T47D (cell line): Measurements from ENCODE around the gene PMVK.

Source experiments
- DNase-seq, 2 experiments: peaks; one replicate each; pipeline versions ENCODE4 v3.0.0 to v3.0.0-alpha.2; 2011 to 2012; ENCODE audit warnings: low read depth in 1 of 2, low spot score in 1 of 2
- JUND ChIP-seq: IDR thresholded peaks from 2 replicates; pipeline ENCODE4 v1.6.1; 2012; ENCODE audit warnings: low read depth
- in situ Hi-C: cut with HindIII; loops from 2 replicates; pipeline ENCODE4 v1.10.0; 2016; ENCODE audit warnings: low sequenced_read_pairs, low pct_unique_long_range_greater_than_20kb

The PMVK gene

DNA sequence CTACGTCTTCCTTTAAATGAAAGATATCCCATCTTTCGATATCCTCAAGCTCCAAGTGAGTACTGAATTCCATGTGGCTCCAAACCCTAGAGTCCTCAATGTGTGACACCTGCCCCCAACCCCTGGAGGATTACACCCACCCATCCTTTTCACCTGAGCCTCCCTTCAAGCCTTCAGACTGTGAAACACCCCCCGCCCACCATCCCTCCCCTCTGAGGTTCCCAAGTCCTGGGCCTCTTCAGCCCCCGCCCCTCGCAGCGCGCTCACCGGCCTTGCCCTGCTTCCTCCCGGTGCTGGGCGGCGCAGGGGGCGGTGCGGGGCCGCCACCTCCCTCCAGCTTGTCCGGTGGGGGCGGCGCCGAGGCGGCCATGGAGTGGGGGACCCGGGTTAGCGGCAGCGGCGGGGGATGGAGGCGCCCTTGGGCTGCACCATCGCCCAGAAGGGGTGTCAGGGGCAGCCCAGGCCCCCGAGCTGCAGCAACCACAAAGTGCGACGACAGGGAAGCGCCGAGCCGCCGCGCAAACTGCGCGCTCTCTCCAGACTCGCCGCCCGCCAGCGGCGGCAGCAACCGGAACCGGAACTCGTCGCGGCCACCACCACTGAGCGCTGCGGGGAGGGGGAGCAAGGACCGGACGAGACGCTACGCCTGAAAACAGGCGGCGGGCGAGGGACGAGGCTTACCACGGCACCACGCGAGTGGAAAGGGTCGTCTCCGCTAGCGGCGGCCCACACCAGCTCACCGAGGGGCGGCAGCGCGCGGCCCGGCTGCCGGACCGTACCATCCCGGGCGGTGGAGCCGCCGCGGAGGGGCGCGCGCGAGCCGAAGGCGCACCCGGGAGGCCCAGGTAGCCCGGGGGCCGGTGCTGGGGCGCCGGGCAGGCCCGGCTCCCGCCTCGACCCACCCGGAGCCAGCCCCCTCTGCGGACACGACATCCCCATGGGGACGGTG is 25.0 kb upstream of the PMVK start, which contains the start of gene PYGO2:
TSS of gene PYGO2 (minus strand) at position 576 of the 949 bp plus-strand sequence. CDS start at position 370, 206 bp downstream.
- in situ Hi-C loops, result no loop called here
- peak; percentile 84 to 87 for DNase-seq
- 0 out of 2 replicates have a peak, but pooled peaks have one; percentile 29 for TF ChIP-seq JUND

DNA sequence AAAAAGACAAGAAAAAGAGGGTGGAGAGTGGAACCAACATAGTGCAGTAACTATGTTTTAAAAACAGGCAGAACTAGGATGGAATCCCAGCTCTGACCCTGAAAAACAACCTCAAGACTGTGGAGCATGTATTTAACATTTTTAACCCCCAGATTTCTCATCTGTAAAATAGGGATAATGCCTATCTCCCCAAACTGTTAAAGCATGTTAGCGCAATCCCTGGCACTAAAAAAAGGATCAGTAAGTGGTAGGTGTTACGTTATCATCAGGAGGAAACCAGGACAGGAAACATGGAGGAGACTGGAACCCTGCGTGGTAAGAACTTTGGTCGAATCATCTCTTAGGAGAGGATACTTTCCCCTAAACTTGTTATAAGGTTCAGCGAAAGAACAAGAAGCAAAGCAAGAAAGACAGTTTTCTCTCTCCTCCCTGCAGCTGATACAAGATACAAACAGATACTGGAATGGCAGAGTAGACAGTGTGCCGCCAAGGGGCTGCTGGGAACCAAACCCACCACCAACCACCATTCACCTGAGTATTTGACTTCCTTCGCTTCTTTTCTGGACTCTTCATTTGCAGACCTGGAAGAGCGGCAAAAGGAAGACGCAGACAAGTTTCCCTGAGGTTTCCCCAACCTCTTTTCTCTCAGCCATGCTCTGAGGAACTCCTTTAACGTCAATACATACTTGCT is 24.1 kb upstream of the PMVK start:
- in situ Hi-C loops, result no loop called here
- TF ChIP-seq JUND, result no peak
- DNase-seq, result no peak

DNA sequence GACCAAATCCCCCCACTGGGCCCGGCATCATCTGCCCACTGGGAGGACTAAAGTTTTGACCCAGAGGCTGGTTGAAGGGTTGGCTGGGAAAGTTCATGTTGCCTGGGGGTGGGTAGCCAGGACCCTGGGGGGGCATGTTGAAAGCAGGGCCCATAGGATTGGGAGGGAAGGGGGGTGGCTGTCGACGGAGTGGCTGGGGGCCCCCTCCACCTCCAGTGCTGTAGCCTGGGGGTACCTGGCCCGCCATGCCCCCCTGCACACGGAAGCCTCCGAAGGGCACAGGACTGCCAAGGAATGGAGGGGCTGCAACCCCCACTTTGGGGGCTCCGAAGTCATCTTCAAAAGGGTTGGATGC is 22.9 kb upstream of the PMVK start:
- no peak for TF ChIP-seq JUND
- DNase-seq, result no peak
- in situ Hi-C loops, result no loop called here

DNA sequence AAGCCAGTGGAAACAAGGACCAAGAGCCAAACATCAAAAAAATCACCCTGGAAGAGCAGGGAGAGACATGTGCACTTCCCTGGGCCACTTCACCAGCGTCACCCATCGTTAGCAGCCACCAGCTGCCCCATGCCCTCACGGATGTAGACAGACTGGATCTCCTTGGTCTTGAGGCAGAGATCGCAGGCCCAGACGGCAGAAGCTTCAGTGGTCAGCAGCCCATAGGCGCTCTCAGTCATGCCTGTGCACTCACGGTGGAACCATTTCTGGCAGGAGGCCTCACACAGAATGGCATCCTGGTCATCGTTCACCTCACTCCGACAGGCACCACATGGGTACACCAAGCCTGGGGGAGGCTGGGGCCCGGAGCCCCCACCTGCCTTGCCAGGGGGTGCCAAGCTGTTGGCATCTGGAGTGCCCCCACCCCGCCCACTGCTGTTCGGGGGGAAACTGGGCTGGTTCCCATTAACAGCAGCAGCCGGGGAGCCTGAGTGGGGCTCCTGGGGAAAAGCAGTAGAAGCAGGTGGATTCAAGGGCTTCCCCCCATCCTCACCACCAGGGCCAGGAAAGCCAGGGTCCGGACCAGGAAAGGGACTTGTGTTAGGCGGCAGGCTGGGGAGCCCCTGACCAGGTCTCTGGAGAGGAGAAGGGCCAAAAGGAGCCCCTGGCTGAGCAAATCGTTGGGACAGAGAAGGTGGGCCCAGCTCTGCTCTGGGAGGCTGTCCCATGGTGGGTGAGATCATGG is 22.3 kb upstream of the PMVK start:
- no peak for DNase-seq
- in situ Hi-C loops, result no loop called here
- no peak for TF ChIP-seq JUND

DNA sequence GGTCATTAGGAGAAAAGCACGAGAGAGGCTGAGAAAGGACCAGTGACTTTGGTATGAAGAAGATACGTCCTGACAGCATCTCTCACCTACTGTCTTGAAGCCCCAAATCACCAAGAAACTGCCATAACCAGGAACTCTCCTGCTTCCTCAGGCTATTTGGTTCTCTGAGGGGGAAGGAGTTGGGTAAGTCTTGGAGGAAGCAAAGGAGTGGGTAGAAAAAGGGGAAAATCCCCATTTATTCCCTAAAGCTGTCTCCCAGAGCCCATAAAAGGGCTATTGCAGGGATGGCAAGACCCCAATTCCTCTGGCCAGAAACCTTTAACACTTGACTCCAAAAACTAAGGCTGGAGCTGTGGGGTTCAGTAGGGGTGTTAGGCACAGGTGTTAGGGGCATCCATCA is 21.5 kb upstream of the PMVK start:
- no peak for TF ChIP-seq JUND
- in situ Hi-C loops, result no loop called here
- no peak for DNase-seq

DNA sequence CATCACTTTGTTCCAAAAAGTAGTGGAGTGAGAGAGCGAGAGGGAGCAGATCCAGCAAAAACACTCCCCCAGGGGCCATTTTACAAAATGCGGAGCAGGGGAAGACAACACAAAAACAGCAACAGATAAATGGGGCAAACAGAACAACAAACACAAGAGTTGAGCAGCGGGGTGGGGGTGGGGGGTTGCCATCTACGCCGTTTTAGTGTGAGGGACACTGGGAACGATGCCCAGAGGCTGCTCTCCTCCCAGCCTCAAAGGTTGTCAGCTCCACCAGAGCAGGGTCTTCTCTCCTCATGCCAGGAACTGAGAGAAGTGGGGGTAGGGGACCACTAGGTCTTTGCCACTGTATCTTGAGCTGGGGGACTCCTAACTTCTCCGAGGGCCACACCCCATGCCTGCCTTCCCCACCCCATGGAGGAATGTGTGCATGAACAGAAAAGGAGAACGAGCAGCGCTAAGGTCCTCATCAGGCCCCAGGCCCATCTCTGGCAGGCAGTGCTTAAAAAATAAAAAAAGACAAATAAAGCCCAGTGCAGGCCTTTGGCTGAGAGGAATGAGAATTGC is 20.7 kb upstream of the PMVK start:
- TF ChIP-seq JUND, result no peak
- in situ Hi-C loops, result no loop called here
- DNase-seq, result no peak

DNA sequence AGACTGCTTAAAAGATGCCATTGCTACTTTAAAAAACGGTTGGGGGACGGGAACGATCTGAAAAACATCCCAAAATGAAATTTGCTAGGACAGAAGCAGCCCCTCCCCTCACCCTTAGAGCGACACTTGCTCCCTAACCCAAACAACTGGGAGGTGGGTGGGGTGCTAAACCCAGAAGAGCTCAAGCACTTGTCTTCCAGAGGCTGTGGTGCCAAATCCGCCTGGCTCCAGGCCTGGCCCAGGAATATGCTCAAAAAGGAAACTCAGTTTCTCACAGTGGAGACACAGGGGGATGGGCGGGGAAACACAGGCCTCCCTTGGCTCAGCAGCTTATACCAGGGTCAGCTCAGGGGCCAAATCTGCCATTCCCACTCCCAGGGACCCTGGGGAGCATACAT is 20.0 kb upstream of the PMVK start:
- TF ChIP-seq JUND, result no peak
- no peak for DNase-seq
- in situ Hi-C loops, result no loop called here

DNA sequence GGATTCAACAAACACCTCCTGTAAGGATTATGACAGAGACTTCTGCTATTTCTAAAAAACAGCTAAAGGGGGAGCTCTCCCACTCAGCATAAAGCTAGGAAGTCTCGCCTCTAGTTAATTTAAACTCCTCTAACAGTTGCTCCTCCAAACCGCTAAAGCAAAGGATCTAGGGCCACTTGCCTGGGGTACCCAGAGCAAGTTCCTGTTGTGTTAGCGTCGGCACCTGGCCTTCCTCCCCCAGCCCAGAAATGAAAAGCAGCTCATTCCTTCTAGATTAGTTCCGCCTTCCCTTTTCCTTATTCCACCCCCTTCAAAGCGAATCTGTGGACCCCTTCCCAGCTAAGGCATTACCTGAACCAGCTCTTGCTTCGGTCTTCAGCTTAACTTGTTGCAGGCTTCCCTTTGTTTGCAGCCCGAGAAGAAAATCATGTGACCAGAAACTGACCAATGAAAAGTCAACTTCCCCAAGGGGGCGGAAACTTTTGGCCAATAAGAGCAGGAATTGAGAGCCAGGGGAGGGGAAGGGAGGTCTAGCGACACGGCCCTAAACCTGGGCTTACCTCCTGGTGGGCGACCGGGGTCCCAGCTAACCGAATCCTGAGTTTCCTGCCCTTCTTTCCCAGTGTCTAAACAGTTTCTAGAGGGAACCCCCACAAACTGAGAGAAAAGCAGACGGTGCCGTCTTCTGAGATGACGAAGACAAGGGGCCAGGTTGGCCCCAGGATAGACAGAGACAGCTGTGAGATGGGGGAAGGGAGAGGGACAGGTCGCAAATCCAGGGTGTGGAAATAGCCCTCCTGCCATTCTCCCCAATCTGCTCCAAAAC is 19.4 kb upstream of the PMVK start, which contains the start of gene PBXIP1:
TSS of gene PBXIP1 (minus strand) at position 382 of the 826 bp plus-strand sequence. CDS start 2,378 bp downstream, outside the sequence.
- in situ Hi-C loops, result no loop called here
- TF ChIP-seq JUND, result no peak
- DNase-seq, result peak; percentile 96 to 98

DNA sequence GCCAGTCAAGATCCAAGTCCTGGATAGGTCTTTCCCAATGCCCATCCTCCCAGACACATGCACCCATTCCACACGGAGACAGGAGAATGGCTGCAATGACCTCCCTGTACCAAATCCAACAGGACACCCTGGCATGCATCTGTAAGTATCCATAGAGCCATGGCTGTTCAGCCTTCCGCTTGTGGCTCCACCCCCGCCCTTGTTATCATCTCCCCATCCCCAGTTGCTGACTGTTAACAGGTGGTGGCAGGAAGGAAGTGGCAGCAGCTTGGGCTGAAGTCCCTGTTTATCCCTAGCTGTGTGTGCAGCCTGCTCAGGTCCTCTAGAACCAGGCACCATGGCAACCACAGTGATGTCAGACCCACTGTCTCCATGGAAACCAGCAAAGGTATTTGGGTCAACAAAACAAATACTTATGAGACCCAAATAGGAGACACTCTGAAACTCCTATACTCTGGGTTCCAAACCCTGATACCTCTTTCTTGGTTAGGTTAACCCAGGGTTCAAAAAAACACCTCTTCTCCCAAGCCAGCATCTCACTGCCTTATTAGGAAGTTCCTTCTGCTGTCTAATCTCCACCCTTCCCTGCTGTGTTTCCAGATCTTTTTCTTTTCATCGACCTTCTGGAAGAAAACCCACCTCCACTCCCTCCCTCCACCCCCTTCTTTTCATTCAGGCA is 18.7 kb upstream of the PMVK start:
- no peak for DNase-seq
- in situ Hi-C loops, result no loop called here
- TF ChIP-seq JUND, result no peak

DNA sequence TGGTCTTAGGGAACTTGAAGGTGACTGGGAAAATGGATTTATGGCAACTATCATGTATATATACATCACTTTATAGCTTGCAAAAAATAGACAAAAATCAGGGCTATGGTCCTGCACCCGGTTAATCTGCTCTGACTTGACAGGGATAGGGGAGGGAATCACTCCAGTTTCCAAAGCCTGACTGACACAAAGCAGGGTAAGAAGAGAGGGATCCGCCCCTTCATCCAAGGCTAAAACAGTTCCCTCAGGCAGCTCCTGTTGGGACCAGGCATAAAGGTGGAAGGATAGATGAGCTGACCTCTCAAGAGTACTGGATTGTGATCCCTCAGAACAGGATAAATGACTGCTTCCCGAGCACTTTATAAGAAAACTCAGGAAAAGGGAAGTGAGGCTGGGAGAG is 18.0 kb upstream of the PMVK start:
- TF ChIP-seq JUND, result no peak
- DNase-seq, result no peak
- in situ Hi-C loops, result no loop called here

DNA sequence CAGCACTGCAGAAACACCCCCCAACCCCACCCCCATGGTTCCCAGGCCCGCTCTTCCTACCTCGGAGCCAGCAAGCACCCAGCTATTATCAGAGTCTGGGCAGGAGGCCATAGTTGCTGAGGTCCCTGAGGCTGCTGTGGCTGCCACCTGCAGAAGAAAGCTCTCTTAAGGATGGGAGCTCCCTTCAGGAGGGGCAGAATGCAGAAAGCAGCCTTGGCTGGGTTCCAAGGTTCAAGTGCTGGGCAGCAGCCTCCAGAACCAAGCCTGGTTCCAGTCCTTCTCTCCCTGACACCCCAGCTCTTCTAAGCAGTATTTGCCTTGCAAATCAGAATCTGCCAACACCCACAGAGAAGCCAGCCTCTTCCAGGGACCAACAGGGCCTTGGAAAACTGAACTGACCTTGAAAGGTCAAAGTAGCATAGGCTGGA is 17.1 kb upstream of the PMVK start:
- no peak for TF ChIP-seq JUND
- in situ Hi-C loops, result no loop called here
- DNase-seq, result no peak

DNA sequence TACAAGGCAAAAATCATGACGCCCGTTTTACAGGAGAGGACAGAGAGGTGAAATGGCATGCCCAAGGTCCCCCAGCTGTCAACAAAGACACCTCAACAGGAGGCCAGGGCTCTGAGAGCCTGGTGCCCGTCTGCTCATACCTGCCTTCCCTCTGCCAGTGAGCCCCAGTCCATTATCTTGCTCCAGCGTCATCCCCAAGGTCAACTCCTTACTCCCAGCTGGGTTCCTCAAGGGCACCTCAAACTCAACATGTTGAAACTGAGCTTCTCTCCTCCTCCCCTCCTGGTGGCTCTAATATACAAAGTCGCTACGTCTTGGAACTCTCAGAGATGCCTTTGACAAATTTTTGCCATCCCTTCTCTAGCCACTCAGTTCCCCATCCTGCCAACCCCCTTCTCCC is 16.1 kb upstream of the PMVK start:
- no peak for DNase-seq
- in situ Hi-C loops, result no loop called here
- TF ChIP-seq JUND, result no peak
